CD8-positive, alpha-beta memory T cell (primary cell): ENCODE results near the gene PIK3R3. TPM values are rescaled to one million over a fixed set of nuclear protein-coding genes. Genes with fewer than 3 reads are reported as not detected.

ENCODE experiments used
- CTCF ChIA-PET: fragments of 350-600 bp; sonication (Branson Sonifier 250); formaldehyde crosslinking; loops from one replicate; lab custom pipeline; 2021; ENCODE audit warnings: antibody characterized with exemption; lab: Charles Lee
- POLR2A ChIA-PET: fragments of 350-600 bp; sonication (Branson Sonifier 250); formaldehyde crosslinking; loops from one replicate; lab custom pipeline; 2021; ENCODE audit warnings: antibody characterized with exemption; lab: Charles Lee
- DNase-seq, 5 donors: peaks; one replicate each; pipeline versions ENCODE4 v3.0.0 to v3.0.0-alpha.2; 2020 to 2022; ENCODE audit warnings: mixed read lengths in 1 of 5
- H3K27ac ChIP-seq: one replicate; pipeline ENCODE4 v1.7.0; 2013; ENCODE audit warnings: low read depth, mild to moderate bottlenecking, low read length, moderate library complexity
- H3K27me3 ChIP-seq: 2 replicates; pipeline ENCODE4 v1.7.0; 2013; ENCODE audit warnings: low read length, mild to moderate bottlenecking; ENCODE audit not compliant: insufficient read depth, poor library complexity, severe bottlenecking
- H3K36me3 ChIP-seq: 2 replicates; pipeline ENCODE4 v1.7.0; 2013; ENCODE audit warnings: mild to moderate bottlenecking, low read length, moderate library complexity; ENCODE audit not compliant: insufficient read depth
- H3K4me1 ChIP-seq: 2 replicates; pipeline ENCODE4 v1.7.0; 2013; ENCODE audit warnings: mild to moderate bottlenecking, low read length, moderate library complexity; ENCODE audit not compliant: insufficient read depth
- H3K4me3 ChIP-seq: 2 replicates; pipeline ENCODE4 v1.7.0; 2013; ENCODE audit warnings: mild to moderate bottlenecking, low read length
- H3K9me3 ChIP-seq: 2 replicates; pipeline ENCODE4 v1.7.0; 2013; ENCODE audit warnings: mild to moderate bottlenecking, low read length
- H3K27ac Mint-ChIP-seq, 8 donors: one replicate each; pipeline ENCODE4 v1.8.0; 2020 to 2021; ENCODE audit warnings: mixed read lengths in 8 of 8, mild to moderate bottlenecking in 6 of 8, inconsistent platforms in 3 of 8, moderate library complexity in 3 of 8
- H3K27me3 Mint-ChIP-seq, 2 donors: one replicate each; pipeline ENCODE4 v1.8.0; 2020 to 2021; ENCODE audit warnings: mixed read lengths in 2 of 2, mild to moderate bottlenecking in 1 of 2, moderate library complexity in 1 of 2
- H3K36me3 Mint-ChIP-seq, 3 donors: one replicate each; pipeline ENCODE4 v1.8.0; 2020 to 2021; ENCODE audit warnings: mixed read lengths in 3 of 3, inconsistent platforms in 1 of 3, mild to moderate bottlenecking in 1 of 3
- H3K4me1 Mint-ChIP-seq, 3 donors: one replicate each; pipeline ENCODE4 v1.8.0; 2020 to 2021; ENCODE audit warnings: mixed read lengths in 3 of 3, inconsistent platforms in 1 of 3, mild to moderate bottlenecking in 1 of 3
- H3K4me3 Mint-ChIP-seq, 7 donors: one replicate each; pipeline ENCODE4 v1.8.0; 2020 to 2021; ENCODE audit warnings: mixed read lengths in 7 of 7, mild to moderate bottlenecking in 6 of 7, moderate library complexity in 4 of 7, inconsistent platforms in 2 of 7
- H3K9me3 Mint-ChIP-seq, 5 donors: one replicate each; pipeline ENCODE4 v1.8.0; 2020 to 2022; ENCODE audit warnings: mixed read lengths in 5 of 5, mild to moderate bottlenecking in 3 of 5, moderate library complexity in 2 of 5, inconsistent platforms in 1 of 5
- polyA plus RNA-seq: library from polyadenylated mRNA; unstranded; fragments of 300-500 nt; fragmentation: Illumina TruSeq; gene quantifications from one replicate; pipeline ENCODE4 v1.2.3, GENCODE V29; 2021
- total RNA-seq, 2 experiments: library from RNA; stranded (reverse); gene quantifications; one replicate each; pipeline ENCODE4 v1.2.3, GENCODE V29; 2021

PIK3R3 gene
- total and polyA plus RNA-seq, 3 experiments from 2014 or later, result 3.3 to 4.7 (median 4.3) TPM

GRCh38 chr1:46036894-46037839 is 95.3 kb downstream of the PIK3R3 start:
- no peak overlapping the region for H3K27ac ChIP-seq
- no peak overlapping the region for H3K4me3 ChIP-seq
- Mint-ChIP-seq H3K36me3 (no peaks in the 10 kb centered on the region), H3K4me3 (no peak overlapping the region), H3K4me1 (no peaks in the 10 kb centered on the region), H3K9me3 (no peaks in the 10 kb centered on the region), H3K27ac (no peak overlapping the region), H3K27me3 (no peaks in the 10 kb centered on the region)
- H3K36me3 ChIP-seq, result no peaks in the 10 kb centered on the region
- ChIA-PET CTCF (interaction anchor here (0.6 to 8.5 kb wide), 13 partner anchors 10 to 186 kb away, joined by 3 to 69 read pairs (median 5); partner anchors contain the start of gene TSPAN1), POLR2A (no interaction called here)
- no peaks in the 10 kb centered on the region for H3K9me3 ChIP-seq
- peaks cover 6% of the 10 kb centered on the region for H3K4me1 ChIP-seq
- DNase-seq, result peak; percentile 67 to 86 (median 77)
- H3K27me3 ChIP-seq, result no peaks in the 10 kb centered on the region

- ChIA-PET CTCF (interaction anchor here (0.9 to 8.5 kb wide), 4 partner anchors 97 to 149 kb away, joined by 3 to 69 read pairs (median 6); partner anchors contain the start of gene PIK3R3), POLR2A (no interaction called here)
- no peaks in the 10 kb centered on the region for H3K27me3 Mint-ChIP-seq
- H3K9me3 ChIP-seq, result no peaks in the 10 kb centered on the region
- H3K27me3 ChIP-seq, result no peaks in the 10 kb centered on the region
- H3K4me1 ChIP-seq, result peaks cover 6% of the 10 kb centered on the region
- H3K4me3 ChIP-seq, result no peak overlapping the region
- peaks cover 0 to 9% (median 0%) of the 10 kb centered on the region in 3 donors for H3K36me3 Mint-ChIP-seq
- no peak overlapping the region for H3K4me3 Mint-ChIP-seq
- H3K36me3 ChIP-seq, result no peaks in the 10 kb centered on the region
- DNase-seq, result no peak
- H3K27ac Mint-ChIP-seq, result peak overlapping the region in 1 of 8 donors; percentile 88
- no peaks in the 10 kb centered on the region for H3K4me1 Mint-ChIP-seq
- no peak overlapping the region for H3K27ac ChIP-seq
- H3K9me3 Mint-ChIP-seq, result no peaks in the 10 kb centered on the region
Observed at GRCh38 chr1:46034601-46035516, 97.6 kb downstream of the PIK3R3 start.

GRCh38 chr1:46030876-46031660 is 101.4 kb downstream of the PIK3R3 start:
- POLR2A ChIA-PET, result no interaction called here

GRCh38 chr1:46030074-46030870 is 102.2 kb downstream of the PIK3R3 start:
- Mint-ChIP-seq H3K4me3 (no peak overlapping the region), H3K27ac (peak overlapping the region in 2 of 8 donors; percentile 0 to 78), H3K27me3 (no peaks in the 10 kb centered on the region), H3K4me1 (no peaks in the 10 kb centered on the region), H3K9me3 (no peaks in the 10 kb centered on the region), H3K36me3 (peaks cover 0 to 11% (median 3%) of the 10 kb centered on the region in 3 donors)
- H3K27ac ChIP-seq, result no peak overlapping the region
- no peak overlapping the region for H3K4me3 ChIP-seq
- no peaks in the 10 kb centered on the region for H3K9me3 ChIP-seq
- no peak for DNase-seq
- CTCF ChIA-PET, result no interaction called here
- POLR2A ChIA-PET, result no interaction called here
- no peaks in the 10 kb centered on the region for H3K4me1 ChIP-seq
- no peaks in the 10 kb centered on the region for H3K36me3 ChIP-seq
- no peaks in the 10 kb centered on the region for H3K27me3 ChIP-seq

More at GRCh38 chr1:46030876-46031660, 101.4 kb downstream of the PIK3R3 start:
- Histone ChIP-seq H3K36me3 (no peaks in the 10 kb centered on the region), H3K4me1 (no peaks in the 10 kb centered on the region), H3K4me3 (no peak overlapping the region), H3K9me3 (no peaks in the 10 kb centered on the region), H3K27ac (no peak overlapping the region), H3K27me3 (no peaks in the 10 kb centered on the region)
- Mint-ChIP-seq H3K27me3 (no peaks in the 10 kb centered on the region), H3K9me3 (no peaks in the 10 kb centered on the region), H3K4me1 (no peaks in the 10 kb centered on the region), H3K27ac (peak overlapping the region in 3 of 8 donors; percentile 35 to 78 (median 73)), H3K4me3 (no peak overlapping the region), H3K36me3 (peaks cover 0 to 11% (median 3%) of the 10 kb centered on the region in 3 donors)
- DNase-seq, result no peak
- CTCF ChIA-PET, result interaction anchor here (1.1 to 1.3 kb wide), 2 partner anchors 12 to 193 kb away, joined by 3 read pairs; no protein-coding TSS in a partner anchor

GRCh38 chr1:46027788-46028573 is 104.4 kb downstream of the PIK3R3 start:
- no peak for DNase-seq
- no peak overlapping the region for H3K4me3 Mint-ChIP-seq
- peak overlapping the region in 1 of 8 donors; percentile 53 for H3K27ac Mint-ChIP-seq
- no peaks in the 10 kb centered on the region for H3K27me3 Mint-ChIP-seq
- ChIA-PET CTCF (no interaction called here), POLR2A (no interaction called here)
- Histone ChIP-seq H3K27ac (no peak overlapping the region), H3K27me3 (no peaks in the 10 kb centered on the region), H3K4me1 (no peaks in the 10 kb centered on the region), H3K4me3 (no peak overlapping the region), H3K9me3 (no peaks in the 10 kb centered on the region), H3K36me3 (no peaks in the 10 kb centered on the region)
- no peaks in the 10 kb centered on the region for H3K9me3 Mint-ChIP-seq
- H3K36me3 Mint-ChIP-seq, result peaks cover 0 to 18% (median 3%) of the 10 kb centered on the region in 3 donors
- no peaks in the 10 kb centered on the region for H3K4me1 Mint-ChIP-seq

- H3K27ac ChIP-seq, result no peak overlapping the region
- Mint-ChIP-seq H3K36me3 (peaks cover 0 to 22% (median 4%) of the 10 kb centered on the region in 3 donors), H3K27ac (peak overlapping the region in 1 of 8 donors; percentile 2), H3K9me3 (no peaks in the 10 kb centered on the region), H3K4me3 (no peak overlapping the region), H3K4me1 (no peaks in the 10 kb centered on the region), H3K27me3 (no peaks in the 10 kb centered on the region)
- H3K27me3 ChIP-seq, result no peaks in the 10 kb centered on the region
- no peak overlapping the region for H3K4me3 ChIP-seq
- no peak for DNase-seq
- CTCF ChIA-PET, result interaction anchor here (0.8 kb wide), 1 partner anchor 11 kb away, joined by 3 read pairs; no protein-coding TSS in a partner anchor
- H3K9me3 ChIP-seq, result no peaks in the 10 kb centered on the region
- no peaks in the 10 kb centered on the region for H3K4me1 ChIP-seq
- no peaks in the 10 kb centered on the region for H3K36me3 ChIP-seq
- POLR2A ChIA-PET, result no interaction called here
Observed at GRCh38 chr1:46026531-46026930, 105.9 kb downstream of the PIK3R3 start.
